ENCODE data around the gene VPS37D.

DNA sequence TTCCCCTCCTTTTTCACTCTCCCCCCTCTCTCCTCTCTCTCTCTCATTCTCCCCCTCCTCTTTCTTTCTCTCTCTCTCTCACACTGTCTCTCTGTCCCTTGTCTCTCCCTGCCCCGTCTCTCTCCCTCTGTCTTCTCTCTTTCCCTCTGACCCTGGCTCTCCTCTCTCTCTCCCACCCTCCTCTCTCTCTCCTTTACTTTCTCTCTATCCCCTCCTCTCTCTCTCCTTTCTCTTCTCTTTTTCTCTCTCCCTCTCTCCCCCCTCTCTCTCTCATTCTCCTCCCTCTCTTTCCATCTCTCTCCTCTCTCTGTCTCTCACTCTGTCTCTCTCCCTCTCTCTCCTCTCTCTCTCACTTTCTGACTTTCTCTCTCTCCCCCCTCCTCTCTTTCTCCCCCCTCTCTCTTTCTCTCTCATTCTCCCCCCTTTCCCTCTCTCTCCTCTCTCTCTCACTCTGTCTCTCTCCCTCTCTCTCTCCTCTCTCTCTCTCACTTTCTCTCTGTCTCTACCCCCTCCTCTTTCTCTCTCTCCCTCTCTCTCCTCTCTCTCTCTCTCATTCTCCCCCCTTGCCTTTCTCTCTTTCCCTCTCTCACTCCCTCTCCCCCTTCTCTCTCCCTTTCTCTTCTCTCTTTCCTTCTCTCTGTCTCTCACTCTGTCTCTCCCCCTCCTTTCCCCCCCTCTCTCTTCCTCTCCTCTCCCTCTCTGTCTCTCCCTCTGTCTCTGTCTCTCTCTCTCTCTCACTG is 18.9 kb upstream of the VPS37D start:
- TF ChIP-seq, protein P1, sequence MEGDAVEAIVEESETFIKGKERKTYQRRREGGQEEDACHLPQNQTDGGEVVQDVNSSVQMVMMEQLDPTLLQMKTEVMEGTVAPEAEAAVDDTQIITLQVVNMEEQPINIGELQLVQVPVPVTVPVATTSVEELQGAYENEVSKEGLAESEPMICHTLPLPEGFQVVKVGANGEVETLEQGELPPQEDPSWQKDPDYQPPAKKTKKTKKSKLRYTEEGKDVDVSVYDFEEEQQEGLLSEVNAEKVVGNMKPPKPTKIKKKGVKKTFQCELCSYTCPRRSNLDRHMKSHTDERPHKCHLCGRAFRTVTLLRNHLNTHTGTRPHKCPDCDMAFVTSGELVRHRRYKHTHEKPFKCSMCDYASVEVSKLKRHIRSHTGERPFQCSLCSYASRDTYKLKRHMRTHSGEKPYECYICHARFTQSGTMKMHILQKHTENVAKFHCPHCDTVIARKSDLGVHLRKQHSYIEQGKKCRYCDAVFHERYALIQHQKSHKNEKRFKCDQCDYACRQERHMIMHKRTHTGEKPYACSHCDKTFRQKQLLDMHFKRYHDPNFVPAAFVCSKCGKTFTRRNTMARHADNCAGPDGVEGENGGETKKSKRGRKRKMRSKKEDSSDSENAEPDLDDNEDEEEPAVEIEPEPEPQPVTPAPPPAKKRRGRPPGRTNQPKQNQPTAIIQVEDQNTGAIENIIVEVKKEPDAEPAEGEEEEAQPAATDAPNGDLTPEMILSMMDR (IDR thresholded peaks at IDR 0.05; ENCODE audit: poor library complexity) = no peak
- TF ChIP-seq EZH2 (IDR thresholded peaks at IDR 0.05; ENCODE audit: borderline replicate concordance) (no peak), EZH2phosphoT487 (IDR thresholded peaks at IDR 0.05; ENCODE audit: low read depth, severe bottlenecking, unreplicated experiment) (no peak)
